Measurements from ENCODE around the gene FAM170B. TPM values are rescaled to one million over a fixed set of nuclear protein-coding genes. Genes with fewer than 3 reads are reported as not detected.

The FAM170B gene
- total and polyA plus RNA-seq, 2 donors (not counting 3 experiments of a cell fraction or from before 2014, with no cell fraction given) = not detected

DNA sequence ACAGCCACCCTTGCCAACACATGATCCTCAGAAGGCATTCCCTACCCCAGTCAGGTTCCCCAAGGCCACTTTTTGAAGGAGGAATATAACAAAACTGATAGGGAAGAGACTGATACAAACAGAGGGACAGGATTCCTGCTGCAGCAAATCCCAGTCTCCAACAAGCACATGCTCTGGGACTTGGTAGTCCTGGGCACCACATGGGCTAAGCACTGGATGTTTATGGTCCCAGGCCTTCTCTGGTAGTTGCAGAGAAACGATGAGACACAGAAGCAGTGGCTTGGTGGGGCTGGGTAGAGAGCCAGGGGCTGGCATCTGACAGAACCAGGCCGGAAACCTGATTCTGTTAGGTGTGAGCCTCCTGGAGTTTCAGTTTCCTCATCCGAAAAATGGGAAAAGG lies 21.7 kb downstream of the FAM170B start:
- Histone ChIP-seq H3K9me3 (replicated peaks; ENCODE audit: control insufficient read depth, insufficient read depth, low read length) (no peaks in the 10 kb centered on the region), H3K4me1 (ENCODE audit: control insufficient read depth, extremely low read depth, insufficient read depth, low read length) (no peaks in the 10 kb centered on the region), H3K9me1 (replicated peaks; ENCODE audit: control insufficient read depth, extremely low read depth, insufficient read depth, low read length) (no peaks in the 10 kb centered on the region), H3K4me3 (replicated peaks in 1 of 3; ENCODE audit: insufficient read depth in 1 of 3, low read depth in 1 of 3, low read length in 3 of 3) (no peak overlapping the region), H3K4me2 (ENCODE audit: insufficient read depth, low read length) (no peak overlapping the region), H3K36me3 (ENCODE audit: control insufficient read depth in 2 of 2, extremely low read depth in 1 of 2, insufficient read depth in 2 of 2, low read length in 2 of 2) (no peaks in the 10 kb centered on the region), H4K20me1 (replicated peaks; ENCODE audit: control insufficient read depth, extremely low read depth, insufficient read depth, low read length) (no peaks in the 10 kb centered on the region), H2AFZ (ENCODE audit: low read depth, low read length) (no peak overlapping the region), H3K27me3 (ENCODE audit: control insufficient read depth in 2 of 2, insufficient read depth in 2 of 2, low read length in 2 of 2) (peaks cover 10 to 22% of the 10 kb centered on the region in 2 experiments), H3K79me2 (ENCODE audit: control insufficient read depth, insufficient read depth, low read length) (no peaks in the 10 kb centered on the region), H3K9ac (replicated peaks; ENCODE audit: extremely low read depth, insufficient read depth, low read length) (no peak overlapping the region), H3K27ac (ENCODE audit: insufficient read depth, low read depth, low read length) (no peak overlapping the region)
- CTCF ChIA-PET = interaction anchor here (1.5 kb wide), 1 partner anchor 295 kb away, joined by 3 read pairs; no protein-coding TSS in a partner anchor
- dilution Hi-C loops (cut with MboI; ENCODE audit: extremely low pct_ligation_motif_present, low sequenced_read_pairs) (no loop called here), intact Hi-C loops (cut with micrococcal nuclease) (no loop called here)
- TF ChIP-seq, protein P1, sequence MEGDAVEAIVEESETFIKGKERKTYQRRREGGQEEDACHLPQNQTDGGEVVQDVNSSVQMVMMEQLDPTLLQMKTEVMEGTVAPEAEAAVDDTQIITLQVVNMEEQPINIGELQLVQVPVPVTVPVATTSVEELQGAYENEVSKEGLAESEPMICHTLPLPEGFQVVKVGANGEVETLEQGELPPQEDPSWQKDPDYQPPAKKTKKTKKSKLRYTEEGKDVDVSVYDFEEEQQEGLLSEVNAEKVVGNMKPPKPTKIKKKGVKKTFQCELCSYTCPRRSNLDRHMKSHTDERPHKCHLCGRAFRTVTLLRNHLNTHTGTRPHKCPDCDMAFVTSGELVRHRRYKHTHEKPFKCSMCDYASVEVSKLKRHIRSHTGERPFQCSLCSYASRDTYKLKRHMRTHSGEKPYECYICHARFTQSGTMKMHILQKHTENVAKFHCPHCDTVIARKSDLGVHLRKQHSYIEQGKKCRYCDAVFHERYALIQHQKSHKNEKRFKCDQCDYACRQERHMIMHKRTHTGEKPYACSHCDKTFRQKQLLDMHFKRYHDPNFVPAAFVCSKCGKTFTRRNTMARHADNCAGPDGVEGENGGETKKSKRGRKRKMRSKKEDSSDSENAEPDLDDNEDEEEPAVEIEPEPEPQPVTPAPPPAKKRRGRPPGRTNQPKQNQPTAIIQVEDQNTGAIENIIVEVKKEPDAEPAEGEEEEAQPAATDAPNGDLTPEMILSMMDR (IDR thresholded peaks at IDR 0.05; ENCODE audit: extremely low read depth in 1 of 2, insufficient read depth in 1 of 2, low read depth in 1 of 2, low read length in 2 of 2) = no peak
- POLR2A ChIA-PET = no interaction called here
- DNase-seq (ENCODE audit: low read depth, low spot score) (no peak), FAIRE-seq (no peak)
- BruUV-seq (replicated peaks) = no TSS peak

DNA sequence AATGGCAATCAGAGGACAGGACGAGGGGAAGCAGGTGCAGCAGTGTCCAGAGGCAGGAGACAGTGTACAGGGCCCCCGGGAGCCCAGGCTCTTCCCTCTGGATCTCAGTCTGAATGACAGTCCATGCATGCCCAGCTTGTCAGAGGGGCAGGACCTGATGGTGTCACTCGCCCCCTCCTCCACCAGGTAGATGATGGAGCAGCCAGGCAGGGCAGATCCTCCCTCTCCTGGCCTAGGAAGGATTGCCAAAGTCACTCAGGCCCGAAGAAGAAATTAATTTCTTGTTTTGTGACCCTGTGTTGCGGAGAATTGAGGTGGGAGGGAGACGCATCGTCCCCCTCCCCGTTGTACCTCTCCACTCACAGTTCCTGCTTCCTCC lies 22.5 kb downstream of the FAM170B start:
- FAIRE-seq (no peak), DNase-seq (ENCODE audit: low read depth, low spot score) (no peak)
- no peak overlapping the region for H3K4me3 ChIP-seq (replicated peaks in 1 of 3; ENCODE audit: insufficient read depth in 1 of 3, low read depth in 1 of 3, low read length in 3 of 3)
- intact Hi-C loops (cut with micrococcal nuclease) = no loop called here
- no peaks in the 10 kb centered on the region for H4K20me1 ChIP-seq (replicated peaks; ENCODE audit: control insufficient read depth, extremely low read depth, insufficient read depth, low read length)
- no peak for TF ChIP-seq FOS (IDR thresholded peaks at IDR 0.05; ENCODE audit: borderline replicate concordance, insufficient read depth, low read length)
- TF ChIP-seq MYC (IDR thresholded peaks at IDR 0.05; ENCODE audit: low read depth, low read length) = no peak
- TF ChIP-seq POLR2A (IDR thresholded peaks at IDR 0.05; ENCODE audit: low read depth, low read length) = no peak
- TF ChIP-seq, protein P2, sequence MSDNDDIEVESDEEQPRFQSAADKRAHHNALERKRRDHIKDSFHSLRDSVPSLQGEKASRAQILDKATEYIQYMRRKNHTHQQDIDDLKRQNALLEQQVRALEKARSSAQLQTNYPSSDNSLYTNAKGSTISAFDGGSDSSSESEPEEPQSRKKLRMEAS (IDR thresholded peaks at IDR 0.05; ENCODE audit: insufficient read depth, insufficient read length) = no peak
- no peak for TF ChIP-seq POLR2AphosphoS5 (IDR thresholded peaks at IDR 0.05; ENCODE audit: insufficient read depth, low read depth, low read length)
- TF ChIP-seq, protein P1 (IDR thresholded peaks at IDR 0.05; ENCODE audit: extremely low read depth in 1 of 2, insufficient read depth in 1 of 2, low read depth in 1 of 2, low read length in 2 of 2) = no peak
- no peak for TF ChIP-seq JUN (IDR thresholded peaks at IDR 0.05; ENCODE audit: borderline replicate concordance, insufficient read depth, insufficient read length, low read depth)
- no peak for TF ChIP-seq GATA2 (IDR thresholded peaks at IDR 0.05; ENCODE audit: insufficient read depth, insufficient read length, low read depth, low read length)
- no peak for TF ChIP-seq EZH2 (IDR thresholded peaks at IDR 0.05; ENCODE audit: borderline replicate concordance, low read depth, low read length, severe bottlenecking)
- H3K4me1 ChIP-seq (ENCODE audit: control insufficient read depth, extremely low read depth, insufficient read depth, low read length) = no peaks in the 10 kb centered on the region
- H3K9me3 ChIP-seq (replicated peaks; ENCODE audit: control insufficient read depth, insufficient read depth, low read length) = no peaks in the 10 kb centered on the region
- peaks cover 10 to 21% of the 10 kb centered on the region in 2 experiments for H3K27me3 ChIP-seq (ENCODE audit: control insufficient read depth in 2 of 2, insufficient read depth in 2 of 2, low read length in 2 of 2)
- no peaks in the 10 kb centered on the region for H3K36me3 ChIP-seq (ENCODE audit: control insufficient read depth in 2 of 2, extremely low read depth in 1 of 2, insufficient read depth in 2 of 2, low read length in 2 of 2)
- CTCF ChIA-PET = interaction anchor here (1.5 kb wide), 1 partner anchor 296 kb away, joined by 3 read pairs; no protein-coding TSS in a partner anchor
- no peaks in the 10 kb centered on the region for H3K9me1 ChIP-seq (replicated peaks; ENCODE audit: control insufficient read depth, extremely low read depth, insufficient read depth, low read length)
- H3K79me2 ChIP-seq (ENCODE audit: control insufficient read depth, insufficient read depth, low read length) = no peaks in the 10 kb centered on the region
- dilution Hi-C loops (cut with MboI; ENCODE audit: extremely low pct_ligation_motif_present, low sequenced_read_pairs) = no loop called here
- no TSS peak for BruUV-seq (replicated peaks)
- POLR2A ChIA-PET = no interaction called here
- H2AFZ ChIP-seq (ENCODE audit: low read depth, low read length) = no peak overlapping the region
- no peak overlapping the region for H3K27ac ChIP-seq (ENCODE audit: insufficient read depth, low read depth, low read length)
- no peak overlapping the region for H3K4me2 ChIP-seq (ENCODE audit: insufficient read depth, low read length)
- H3K9ac ChIP-seq (replicated peaks; ENCODE audit: extremely low read depth, insufficient read depth, low read length) = no peak overlapping the region

Measured in endothelial cell of umbilical vein (primary cell).